Naive thymus-derived CD8-positive, alpha-beta T cell (primary cell): ENCODE data around the gene WFDC1. TPM values are rescaled to one million over a fixed set of nuclear protein-coding genes. Genes with fewer than 3 reads are reported as not detected.
A peak's percentile ranks its signal among the peaks of the same experiment; 100 is the strongest.

ENCODE experiments used
- ATAC-seq, 2 donors: fragments of 150-1000 bp; cut with Tn5 transposase in 1 of 2; sonication (Bioruptor Pico), chemical (Tn5 transposase) in 1 of 2; 1 replicate in 1 of 2; 2 replicates in 1 of 2; pipeline ENCODE4 v1.10.0; 2021; ENCODE audit warnings: mild to moderate bottlenecking in 2 of 2, moderate library complexity in 2 of 2
- POLR2A ChIA-PET: fragments of 350-600 bp; sonication (Branson Sonifier 250); formaldehyde crosslinking; loops from one replicate; lab custom pipeline; 2021; ENCODE audit warnings: antibody characterized with exemption; lab: Charles Lee
- DNase-seq, 10 donors: peaks; one replicate each; pipeline versions ENCODE4 v3.0.0 to v3.0.0-alpha.2; 2020 to 2022
- H3K27ac Mint-ChIP-seq, 10 donors: one replicate each; pipeline ENCODE4 v1.8.0; 2020 to 2022; ENCODE audit warnings: mild to moderate bottlenecking in 10 of 10, mixed read lengths in 10 of 10, moderate library complexity in 4 of 10, inconsistent platforms in 1 of 10
- H3K27me3 Mint-ChIP-seq, 5 donors: one replicate each; pipeline ENCODE4 v1.8.0; 2021 to 2022; ENCODE audit warnings: mixed read lengths in 5 of 5
- H3K36me3 Mint-ChIP-seq, 3 donors: one replicate each; pipeline ENCODE4 v1.8.0; 2020 to 2022; ENCODE audit warnings: mixed read lengths in 3 of 3, mild to moderate bottlenecking in 2 of 3, inconsistent platforms in 1 of 3
- H3K4me1 Mint-ChIP-seq, 4 donors: one replicate each; pipeline ENCODE4 v1.8.0; 2021 to 2022; ENCODE audit warnings: mixed read lengths in 4 of 4
- H3K4me3 Mint-ChIP-seq, 10 donors: one replicate each; pipeline ENCODE4 v1.8.0; 2020 to 2022; ENCODE audit warnings: mild to moderate bottlenecking in 10 of 10, mixed read lengths in 10 of 10, moderate library complexity in 6 of 10, inconsistent platforms in 1 of 10
- H3K9me3 Mint-ChIP-seq, 9 donors: one replicate each; pipeline ENCODE4 v1.8.0; 2020 to 2022; ENCODE audit warnings: mixed read lengths in 9 of 9, mild to moderate bottlenecking in 3 of 9, inconsistent platforms in 1 of 9, moderate library complexity in 1 of 9
- polyA plus RNA-seq, 3 donors: library from polyadenylated mRNA; unstranded; fragments of 300-500 nt; fragmentation: Illumina TruSeq; gene quantifications; one replicate each; pipeline ENCODE4 v1.2.3, GENCODE V29; 2021
- total RNA-seq, 8 experiments: library from RNA in 2 of 8; stranded (reverse) in 2 of 8; gene quantifications; one replicate each; pipeline ENCODE4 v1.2.3 and lab custom pipeline; 2021 to 2026

The WFDC1 gene
- total and polyA plus RNA-seq, 5 experiments from 2014 or later = not detected

DNA sequence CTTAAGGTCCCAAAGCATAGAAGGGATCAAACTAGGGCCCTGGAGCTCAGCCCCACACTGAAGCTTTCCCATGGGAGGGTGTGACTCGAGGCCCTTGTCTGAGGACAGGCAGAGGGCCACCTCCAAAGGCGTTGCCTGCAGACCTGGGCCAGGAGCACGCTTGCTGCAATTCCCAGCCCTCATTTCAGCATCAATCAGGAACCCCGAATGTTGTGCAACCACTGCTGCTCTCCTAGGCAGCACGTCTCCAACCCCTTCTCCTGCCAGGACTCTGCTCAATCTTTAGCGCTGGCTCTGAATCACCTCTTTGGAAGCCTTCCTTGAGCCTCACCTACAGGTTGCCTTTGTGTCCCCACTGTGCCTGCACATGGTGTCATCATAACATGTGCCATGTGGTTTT is 59.6 kb downstream of the WFDC1 start:
- Mint-ChIP-seq H3K27ac (no peak overlapping the region), H3K4me3 (no peak overlapping the region), H3K4me1 (peaks cover 2 to 7% (median 5%) of the 10 kb centered on the region in 4 donors), H3K9me3 (no peaks in the 10 kb centered on the region), H3K36me3 (no peaks in the 10 kb centered on the region), H3K27me3 (peaks cover 0 to 5% (median 2%) of the 10 kb centered on the region in 5 donors)
- POLR2A ChIA-PET = no interaction called here
- DNase-seq = no peak
- ATAC-seq = no peak

DNA sequence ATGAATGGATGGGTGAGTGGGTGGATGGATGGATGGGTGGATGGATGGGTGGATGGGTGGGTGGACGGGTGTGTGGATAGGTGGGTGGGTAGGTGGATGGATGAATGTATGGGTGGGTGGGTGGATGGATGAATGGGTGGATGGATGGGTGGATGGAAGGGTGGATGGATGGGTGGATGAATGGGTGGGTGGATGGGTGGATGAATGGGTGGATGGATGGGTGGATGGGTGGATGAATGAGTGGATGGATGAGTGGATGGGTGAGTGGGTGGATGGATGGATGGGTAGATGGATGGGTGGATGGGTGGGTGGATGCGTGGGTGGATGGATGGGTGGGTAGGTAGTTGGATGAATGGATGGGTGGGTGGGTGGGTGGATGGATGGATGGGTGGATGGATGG is 60.5 kb downstream of the WFDC1 start:
- POLR2A ChIA-PET = no interaction called here

DNA sequence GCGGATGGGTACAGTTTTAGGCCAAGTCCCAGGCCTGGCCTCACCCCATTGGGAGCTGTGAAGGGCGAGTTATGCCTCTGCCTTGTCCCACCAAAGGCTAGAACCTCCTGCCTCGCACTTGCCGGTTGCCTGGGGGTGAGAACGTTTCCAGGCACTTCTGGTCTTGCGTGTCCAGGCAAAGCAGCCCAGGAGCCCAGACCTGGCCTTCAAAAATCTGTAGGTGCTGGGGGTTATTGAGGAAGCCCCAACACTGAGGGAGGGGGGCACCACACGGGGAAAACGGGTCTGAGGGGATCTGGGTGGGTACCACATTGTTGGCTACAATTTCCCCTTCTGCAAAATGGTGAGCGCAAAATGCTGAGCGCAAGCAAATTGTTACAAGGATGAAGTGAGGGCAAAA is 61.5 kb downstream of the WFDC1 start:
- peaks cover 12 to 24% (median 18%) of the 10 kb centered on the region in 4 donors for H3K4me1 Mint-ChIP-seq
- no peaks in the 10 kb centered on the region for H3K9me3 Mint-ChIP-seq
- no peaks in the 10 kb centered on the region for H3K27me3 Mint-ChIP-seq
- H3K27ac Mint-ChIP-seq = no peak overlapping the region
- POLR2A ChIA-PET = no interaction called here
- H3K4me3 Mint-ChIP-seq = no peak overlapping the region
- DNase-seq (no peak), ATAC-seq (no peak)
- H3K36me3 Mint-ChIP-seq = no peaks in the 10 kb centered on the region

More for the DNA sequence above, 60.5 kb downstream of the WFDC1 start:
- ATAC-seq = no peak
- Mint-ChIP-seq H3K9me3 (no peaks in the 10 kb centered on the region), H3K27ac (no peak overlapping the region), H3K4me1 (peaks cover 7 to 16% (median 11%) of the 10 kb centered on the region in 4 donors), H3K4me3 (no peak overlapping the region), H3K36me3 (no peaks in the 10 kb centered on the region), H3K27me3 (no peaks in the 10 kb centered on the region)
- no peak for DNase-seq

DNA sequence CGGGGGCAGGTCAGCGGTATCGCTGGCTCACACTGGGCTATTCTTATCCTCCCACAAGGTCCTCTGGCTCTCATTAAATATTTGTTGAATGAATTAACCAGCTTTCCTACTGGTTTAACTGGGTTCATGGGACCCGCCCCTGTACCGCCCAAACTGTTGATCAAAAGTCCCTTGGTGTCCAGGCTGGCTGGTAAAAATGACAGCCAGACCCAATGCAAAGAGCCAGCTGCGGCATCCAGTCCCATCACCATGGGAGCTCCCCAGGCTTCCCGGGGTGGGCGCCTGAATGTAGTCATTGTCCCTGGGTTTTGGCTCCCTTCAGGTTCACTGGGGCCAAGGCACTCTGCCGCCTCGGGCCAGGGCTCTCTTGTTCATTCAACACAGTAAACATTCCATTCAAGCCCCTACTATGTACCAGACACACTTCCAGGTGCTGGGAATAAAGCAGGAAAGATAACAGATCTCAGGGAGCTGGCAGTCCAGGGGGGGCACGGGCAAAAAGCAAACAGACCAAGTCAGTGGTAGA is 62.0 kb downstream of the WFDC1 start:
- no peaks in the 10 kb centered on the region for H3K27me3 Mint-ChIP-seq
- no peaks in the 10 kb centered on the region for H3K9me3 Mint-ChIP-seq
- DNase-seq (no peak), ATAC-seq (no peak)
- peak overlapping the region in 1 of 10 donors; percentile 68 for H3K27ac Mint-ChIP-seq
- peaks cover 12 to 24% (median 18%) of the 10 kb centered on the region in 4 donors for H3K4me1 Mint-ChIP-seq
- H3K4me3 Mint-ChIP-seq = no peak overlapping the region
- H3K36me3 Mint-ChIP-seq = no peaks in the 10 kb centered on the region
- POLR2A ChIA-PET = no interaction called here

DNA sequence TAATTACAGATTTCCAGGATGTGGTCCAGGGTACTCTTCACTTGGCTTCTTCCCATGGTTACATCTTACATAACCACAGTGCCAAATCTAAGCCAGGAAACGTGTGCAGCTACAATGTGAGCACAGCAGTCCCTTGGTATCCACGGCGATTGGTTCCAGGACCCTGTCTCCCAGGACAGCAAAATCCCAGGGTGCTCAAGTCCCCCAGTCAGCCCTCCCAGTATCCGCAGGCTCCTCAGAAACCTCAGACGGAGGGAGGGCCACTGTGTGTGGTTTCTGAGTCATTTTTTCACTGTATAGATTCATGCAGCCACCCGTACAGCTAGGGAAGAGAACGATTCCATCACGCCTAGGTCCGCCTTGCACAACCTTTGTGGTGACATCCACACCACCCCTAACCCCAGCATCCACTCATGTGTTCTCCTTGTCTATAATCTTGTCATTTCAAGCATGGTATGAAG is 62.5 kb downstream of the WFDC1 start:
- Mint-ChIP-seq H3K27ac (peak overlapping the region in 2 of 10 donors; percentile 24 to 81), H3K4me1 (peaks cover 12 to 24% (median 18%) of the 10 kb centered on the region in 4 donors), H3K27me3 (no peaks in the 10 kb centered on the region), H3K4me3 (no peak overlapping the region), H3K9me3 (no peaks in the 10 kb centered on the region), H3K36me3 (no peaks in the 10 kb centered on the region)
- POLR2A ChIA-PET = no interaction called here
- DNase-seq (no peak), ATAC-seq (no peak)

DNA sequence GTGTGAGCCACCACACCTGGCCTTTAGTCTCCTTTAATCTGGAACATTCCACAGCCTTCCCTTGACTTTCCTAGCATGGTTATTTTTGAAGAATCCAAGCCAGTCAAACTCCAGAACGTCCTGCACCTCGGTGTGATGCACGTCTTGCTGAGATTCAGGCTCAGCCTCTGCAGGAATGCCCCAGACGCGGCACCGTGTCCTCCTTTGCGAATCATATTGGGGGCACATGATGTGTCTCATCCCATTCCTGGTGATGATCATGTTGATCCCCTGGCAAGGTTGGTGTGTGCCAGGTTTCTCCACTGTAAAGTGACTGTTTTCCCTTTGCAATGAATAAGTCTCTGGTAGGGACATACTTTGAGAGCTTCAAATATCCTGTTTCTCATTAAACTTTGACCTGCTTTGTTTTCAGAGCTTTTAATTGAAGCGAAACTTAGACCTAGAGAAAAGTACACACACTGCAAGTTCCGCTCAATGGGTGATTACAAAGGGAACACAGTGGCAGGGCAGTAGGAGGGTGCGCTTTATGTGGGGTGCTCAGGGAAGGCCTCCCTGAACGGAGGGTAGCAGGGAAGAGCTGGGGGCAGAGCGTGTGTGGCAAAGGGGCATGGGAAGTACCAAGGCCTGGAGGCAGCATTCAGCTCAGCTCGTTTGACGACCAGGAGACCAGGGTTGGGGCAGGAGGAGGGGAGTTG is 64.1 kb downstream of the WFDC1 start:
- Mint-ChIP-seq H3K27me3 (peaks cover 0 to 4% (median 0%) of the 10 kb centered on the region in 5 donors), H3K27ac (peak overlapping the region in 6 of 10 donors; percentile 41 to 98 (median 86)), H3K36me3 (no peaks in the 10 kb centered on the region), H3K4me1 (peaks cover 12 to 24% (median 18%) of the 10 kb centered on the region in 4 donors), H3K4me3 (peak overlapping the region in 3 of 10 donors; percentile 15 to 43 (median 16)), H3K9me3 (no peaks in the 10 kb centered on the region)
- no peak for DNase-seq
- no peak for ATAC-seq
- POLR2A ChIA-PET = interaction anchor here (0.7 kb wide), 1 partner anchor 393 kb away, joined by 3 read pairs; no protein-coding TSS in a partner anchor

DNA sequence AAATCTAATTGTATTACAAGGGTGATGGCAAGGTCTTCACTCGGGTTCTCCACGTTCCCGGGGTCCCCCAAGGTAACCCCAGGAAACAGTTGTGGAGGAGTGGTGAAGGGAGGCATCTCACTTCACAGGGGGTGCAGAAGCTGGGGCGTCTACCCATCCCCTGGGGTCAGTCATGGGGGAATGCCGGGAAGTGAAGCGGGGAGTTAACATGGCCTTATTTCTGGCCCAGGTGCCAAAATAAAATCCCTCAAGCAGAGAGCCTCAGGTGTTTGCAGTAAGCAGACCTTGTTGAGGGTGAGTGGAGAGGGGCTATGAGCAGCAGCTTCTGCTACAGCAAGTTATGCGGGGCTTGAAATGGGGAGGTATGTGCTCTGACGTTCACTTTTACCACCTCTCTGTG is 64.6 kb downstream of the WFDC1 start:
- ATAC-seq (no peak), DNase-seq (no peak)
- peak overlapping the region in 8 of 10 donors; percentile 3 to 98 (median 74) for H3K27ac Mint-ChIP-seq
- H3K4me1 Mint-ChIP-seq = peaks cover 12 to 24% (median 18%) of the 10 kb centered on the region in 4 donors
- POLR2A ChIA-PET = no interaction called here
- H3K9me3 Mint-ChIP-seq = no peaks in the 10 kb centered on the region
- H3K27me3 Mint-ChIP-seq = peaks cover 0 to 8% (median 4%) of the 10 kb centered on the region in 5 donors
- H3K36me3 Mint-ChIP-seq = no peaks in the 10 kb centered on the region
- no peak overlapping the region for H3K4me3 Mint-ChIP-seq

DNA sequence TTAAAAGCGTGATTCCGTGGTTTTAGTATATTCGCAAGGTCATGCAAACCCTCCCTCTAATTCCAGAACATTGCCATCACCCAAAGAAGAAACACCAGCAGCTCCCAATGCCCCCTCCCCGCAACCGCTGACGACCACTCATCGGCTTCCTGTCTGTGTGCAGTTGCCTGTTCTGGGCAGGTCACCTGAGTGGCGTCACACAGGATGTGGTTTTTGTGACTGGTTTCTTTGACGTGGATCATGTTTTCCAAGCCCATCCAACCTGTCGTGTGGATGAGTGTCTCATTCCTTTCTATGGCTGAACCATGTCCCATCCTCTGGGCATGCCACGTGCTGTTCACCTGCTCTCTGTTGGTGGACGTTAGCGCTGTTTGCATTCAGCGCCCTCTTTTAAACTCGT is 65.5 kb downstream of the WFDC1 start:
- POLR2A ChIA-PET = no interaction called here
- Mint-ChIP-seq H3K36me3 (no peaks in the 10 kb centered on the region), H3K4me3 (peak overlapping the region in 6 of 10 donors; percentile 12 to 66 (median 32)), H3K27ac (peak overlapping the region in 9 of 10 donors; percentile 22 to 98 (median 80)), H3K9me3 (no peaks in the 10 kb centered on the region), H3K4me1 (peaks cover 12 to 24% (median 18%) of the 10 kb centered on the region in 4 donors), H3K27me3 (peaks cover 0 to 11% (median 7%) of the 10 kb centered on the region in 5 donors)
- ATAC-seq (peak; percentile 30 to 88), DNase-seq (peak in 9 of 10 donors; percentile 10 to 73 (median 47))

DNA sequence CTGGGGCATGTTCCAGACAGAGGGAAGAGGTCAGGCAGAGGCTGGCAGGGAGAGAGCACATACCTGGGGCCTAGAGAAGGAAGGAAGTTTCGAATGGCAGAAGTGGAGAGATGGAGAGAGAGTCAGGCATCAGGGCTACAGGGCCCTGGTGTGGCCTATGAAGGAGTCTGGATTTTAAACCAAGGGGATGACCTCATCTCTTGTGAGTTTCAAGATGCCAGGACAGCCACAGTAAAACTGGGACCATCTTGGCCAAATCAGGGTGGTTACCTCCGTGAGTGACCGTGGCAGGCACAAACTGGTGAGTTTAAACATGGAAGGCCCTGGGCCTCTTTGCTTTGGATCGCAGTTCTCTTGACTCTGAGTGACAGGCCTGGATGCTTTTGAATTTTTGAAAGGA is 66.1 kb downstream of the WFDC1 start:
- H3K9me3 Mint-ChIP-seq = no peaks in the 10 kb centered on the region
- no peaks in the 10 kb centered on the region for H3K36me3 Mint-ChIP-seq
- peak overlapping the region in 9 of 10 donors; percentile 22 to 98 (median 80) for H3K27ac Mint-ChIP-seq
- DNase-seq (no peak), ATAC-seq (peak in 1 of 2 donors; percentile 12)
- POLR2A ChIA-PET = interaction anchor here (0.6 kb wide), 1 partner anchor 316 kb away, joined by 3 read pairs; no protein-coding TSS in a partner anchor
- peak overlapping the region in 2 of 10 donors; percentile 18 to 43 for H3K4me3 Mint-ChIP-seq
- H3K4me1 Mint-ChIP-seq = peaks cover 12 to 24% (median 18%) of the 10 kb centered on the region in 4 donors
- peaks cover 0 to 11% (median 8%) of the 10 kb centered on the region in 5 donors for H3K27me3 Mint-ChIP-seq

DNA sequence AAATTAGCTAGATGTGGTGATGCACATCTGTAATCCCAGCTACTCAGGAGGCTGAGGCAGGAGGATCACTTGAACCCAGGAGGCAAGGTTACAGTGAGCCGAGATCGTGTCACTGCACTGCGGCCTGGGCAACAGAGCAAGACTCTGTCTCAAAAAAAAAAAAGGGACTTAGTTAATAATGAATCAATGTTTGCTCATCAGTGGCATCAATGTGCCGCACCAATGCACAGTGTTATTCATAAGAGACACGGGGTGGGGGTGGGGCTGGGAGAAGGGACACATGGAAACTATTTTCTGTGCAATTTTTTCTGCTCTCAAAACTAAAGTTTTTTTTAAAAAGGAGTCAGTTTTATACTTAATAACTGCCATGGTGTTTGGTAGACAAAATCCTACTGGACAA is 66.9 kb downstream of the WFDC1 start:
- peaks cover 0 to 16% (median 12%) of the 10 kb centered on the region in 5 donors for H3K27me3 Mint-ChIP-seq
- ATAC-seq = no peak
- no peak for DNase-seq
- H3K4me3 Mint-ChIP-seq = no peak overlapping the region
- H3K27ac Mint-ChIP-seq = peak overlapping the region in 3 of 10 donors; percentile 65 to 98 (median 91)
- POLR2A ChIA-PET = no interaction called here
- H3K9me3 Mint-ChIP-seq = no peaks in the 10 kb centered on the region
- H3K4me1 Mint-ChIP-seq = peaks cover 12 to 24% (median 18%) of the 10 kb centered on the region in 4 donors
- H3K36me3 Mint-ChIP-seq = no peaks in the 10 kb centered on the region

DNA sequence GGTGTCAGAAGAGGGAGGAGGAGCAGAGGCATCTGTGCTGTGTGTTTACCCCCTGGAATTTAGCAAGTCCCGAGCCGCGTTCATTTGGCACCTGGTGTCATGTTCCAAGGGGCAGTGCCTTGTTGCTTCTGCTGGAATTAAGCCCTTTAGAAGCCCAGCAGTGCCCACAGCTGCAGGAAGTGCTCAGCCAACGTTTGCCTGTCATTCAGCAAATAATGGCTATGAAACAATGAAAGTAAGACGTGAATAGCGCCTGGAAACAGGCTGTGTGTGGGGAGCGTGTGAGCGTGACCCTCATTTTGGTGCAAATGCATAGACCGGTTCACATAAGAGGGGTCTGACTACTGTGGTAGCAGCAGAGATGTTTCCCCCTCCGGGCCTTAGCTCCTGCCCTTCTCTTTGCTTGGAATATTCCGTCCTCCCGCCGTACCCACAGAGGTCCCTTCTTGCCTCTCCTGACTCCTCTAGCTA is 67.8 kb downstream of the WFDC1 start:
- Mint-ChIP-seq H3K4me1 (peaks cover 16 to 25% (median 20%) of the 10 kb centered on the region in 4 donors), H3K4me3 (no peak overlapping the region), H3K36me3 (no peaks in the 10 kb centered on the region), H3K27me3 (peaks cover 8 to 26% (median 21%) of the 10 kb centered on the region in 5 donors), H3K9me3 (no peaks in the 10 kb centered on the region), H3K27ac (peak overlapping the region in 5 of 10 donors; percentile 17 to 78 (median 44))
- POLR2A ChIA-PET = no interaction called here
- ATAC-seq (no peak), DNase-seq (no peak)

DNA sequence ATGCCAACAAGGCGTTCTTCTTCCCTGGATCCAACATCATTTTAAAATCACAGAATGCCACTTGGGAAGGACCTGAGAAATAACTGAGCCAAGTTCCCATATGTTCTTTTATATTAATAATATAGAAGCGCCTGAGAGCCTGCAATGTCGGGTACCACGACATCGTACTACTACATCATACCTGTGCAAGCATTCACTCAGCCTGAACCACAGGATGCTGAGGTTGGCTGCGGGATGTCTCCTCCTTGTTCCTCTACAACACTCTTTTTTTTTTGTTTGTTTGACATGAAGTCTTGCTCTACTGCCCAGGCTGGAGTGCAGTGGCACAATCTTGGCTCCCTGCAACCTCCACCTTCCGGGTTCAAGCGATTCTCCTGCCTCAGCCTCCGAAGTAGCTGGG is 71.5 kb downstream of the WFDC1 start:
- H3K4me1 Mint-ChIP-seq = peaks cover 8 to 16% (median 10%) of the 10 kb centered on the region in 4 donors
- POLR2A ChIA-PET = no interaction called here
- no peaks in the 10 kb centered on the region for H3K36me3 Mint-ChIP-seq
- peaks cover 22 to 58% (median 39%) of the 10 kb centered on the region in 5 donors for H3K27me3 Mint-ChIP-seq
- ATAC-seq (peak in 1 of 2 donors; percentile 54), DNase-seq (no peak)
- H3K9me3 Mint-ChIP-seq = no peaks in the 10 kb centered on the region
- H3K4me3 Mint-ChIP-seq = peak overlapping the region in 1 of 10 donors; percentile 39
- no peak overlapping the region for H3K27ac Mint-ChIP-seq

DNA sequence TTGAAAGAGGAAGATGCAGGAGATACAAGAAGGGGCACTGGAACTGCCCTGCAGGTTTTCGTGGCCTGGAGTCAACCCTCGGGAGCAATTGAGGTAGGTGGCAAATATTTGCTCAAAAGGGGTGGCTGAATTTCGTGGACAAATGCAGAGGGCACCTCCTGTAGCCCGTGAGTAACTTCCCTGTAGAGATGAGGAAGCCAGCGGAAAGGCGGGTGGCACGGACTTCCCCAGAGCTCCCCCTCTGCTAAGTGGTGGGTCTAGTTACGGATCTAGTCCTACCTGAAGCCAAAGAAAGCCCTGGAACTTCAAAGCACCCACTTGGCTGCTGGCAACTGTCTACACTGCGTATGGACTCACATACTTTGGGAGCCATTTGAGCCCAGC is 72.6 kb downstream of the WFDC1 start:
- DNase-seq = no peak
- Mint-ChIP-seq H3K4me3 (peak overlapping the region in 3 of 10 donors; percentile 27 to 41 (median 30)), H3K9me3 (no peaks in the 10 kb centered on the region), H3K27ac (peak overlapping the region in 1 of 10 donors; percentile 27), H3K36me3 (no peaks in the 10 kb centered on the region), H3K27me3 (peaks cover 27 to 68% (median 45%) of the 10 kb centered on the region in 5 donors), H3K4me1 (peaks cover 8 to 16% (median 10%) of the 10 kb centered on the region in 4 donors)
- ATAC-seq = no peak
- POLR2A ChIA-PET = no interaction called here
